Cardiac muscle cell (in vitro differentiated cells and primary cell): ENCODE measurements around the gene MPP1. TPM values are rescaled to one million over a fixed set of nuclear protein-coding genes. Genes with fewer than 3 reads are reported as not detected.

Experiments used
- DNase-seq, 2 donors: peaks; one replicate each; pipeline versions ENCODE4 v3.0.0 to v3.0.0-alpha.2; 2010 to 2017; ENCODE audit warnings: low read depth in 1 of 2, low spot score in 1 of 2
- H3K27ac ChIP-seq: fragments of 200-600 bp; sonication (generic); 2 replicates; pipeline ENCODE4 v1.5.1; 2016
- H3K27me3 ChIP-seq: fragments of 200-600 bp; sonication (generic); 2 replicates; pipeline ENCODE4 v1.6.0; 2016; ENCODE audit warnings: control low read depth
- H3K36me3 ChIP-seq: fragments of 200-600 bp; sonication (generic); 2 replicates; pipeline ENCODE4 v1.5.1; 2016; ENCODE audit warnings: control low read depth
- H3K4me1 ChIP-seq: fragments of 200-600 bp; sonication (generic); 2 replicates; pipeline ENCODE4 v1.8.1; 2017; ENCODE audit warnings: low read depth, mild to moderate bottlenecking, mixed run types
- H3K4me3 ChIP-seq: fragments of 200-600 bp; sonication (generic); 2 replicates; pipeline ENCODE4 v1.5.1; 2016; ENCODE audit warnings: mild to moderate bottlenecking
- H3K9me3 ChIP-seq: fragments of 200-600 bp; sonication (generic); 2 replicates; pipeline ENCODE4 v1.5.1; 2017; ENCODE audit warnings: low read depth, mild to moderate bottlenecking, control low read depth
- CTCF ChIP-seq: IDR thresholded peaks from 2 replicates; pipeline ENCODE4 v1.5.1; 2012; ENCODE audit warnings: low read depth, mild to moderate bottlenecking, low read length
- polyA plus RNA-seq: library from polyadenylated mRNA; unstranded; fragments of >200 nt; fragmentation: Nextera tagmentation; extraction: Ambion mirVana; gene quantifications from 2 replicates; pipeline ENCODE4 v1.2.1, GENCODE V29; 2016
- total RNA-seq: library from RNA; depleted of rRNA; stranded (reverse); fragments of >200 nt; gene quantifications from 2 replicates; pipeline ENCODE4 v1.2.3, GENCODE V29; 2016

The MPP1 gene
- total and polyA plus RNA-seq, 2 experiments from 2014 or later, result 22.5 to 28.5 TPM

GRCh38 chrX:154815274-154815818 lies 10.1 kb upstream of the MPP1 start:
- DNase-seq, result peak in 1 of 2 donors; percentile 44
- Histone ChIP-seq H3K4me1 (no peaks in the 10 kb centered on the region), H3K36me3 (no peaks in the 10 kb centered on the region), H3K27me3 (no peaks in the 10 kb centered on the region), H3K4me3 (no peak overlapping the region), H3K27ac (no peak overlapping the region), H3K9me3 (no peaks in the 10 kb centered on the region)
- no peak for TF ChIP-seq CTCF

- Histone ChIP-seq H3K4me1 (no peaks in the 10 kb centered on the region), H3K4me3 (no peak overlapping the region), H3K27me3 (no peaks in the 10 kb centered on the region), H3K9me3 (no peaks in the 10 kb centered on the region), H3K27ac (no peak overlapping the region), H3K36me3 (no peaks in the 10 kb centered on the region)
- TF ChIP-seq CTCF, result no peak
- no peak for DNase-seq
Observed at GRCh38 chrX:154813801-154814200, 8.5 kb upstream of the MPP1 start.

GRCh38 chrX:154812341-154813101 lies 7.2 kb upstream of the MPP1 start:
- Histone ChIP-seq H3K27ac (no peak overlapping the region), H3K9me3 (no peaks in the 10 kb centered on the region), H3K27me3 (no peaks in the 10 kb centered on the region), H3K36me3 (no peaks in the 10 kb centered on the region), H3K4me3 (no peak overlapping the region), H3K4me1 (no peaks in the 10 kb centered on the region)
- TF ChIP-seq CTCF, result no peak
- no peak for DNase-seq

- H3K27ac ChIP-seq, result no peak overlapping the region
- no peaks in the 10 kb centered on the region for H3K36me3 ChIP-seq
- no peaks in the 10 kb centered on the region for H3K4me1 ChIP-seq
- H3K9me3 ChIP-seq, result no peaks in the 10 kb centered on the region
- no peaks in the 10 kb centered on the region for H3K27me3 ChIP-seq
- H3K4me3 ChIP-seq, result no peak overlapping the region
- no peak for TF ChIP-seq CTCF
- peak in 1 of 2 donors; percentile 28 for DNase-seq
Observed at GRCh38 chrX:154809939-154810665, 4.8 kb upstream of the MPP1 start.

- H3K9me3 ChIP-seq, result no peaks in the 10 kb centered on the region
- no peaks in the 10 kb centered on the region for H3K27me3 ChIP-seq
- no peak for TF ChIP-seq CTCF
- H3K27ac ChIP-seq, result no peak overlapping the region
- no peaks in the 10 kb centered on the region for H3K4me1 ChIP-seq
- no peaks in the 10 kb centered on the region for H3K36me3 ChIP-seq
- H3K4me3 ChIP-seq, result no peak overlapping the region
- DNase-seq, result no peak
Observed at GRCh38 chrX:154806837-154807501, 1.7 kb upstream of the MPP1 start.
